ENCODE data around the gene RASL11B. TPM values are rescaled to one million over a fixed set of nuclear protein-coding genes. Genes with fewer than 3 reads are reported as not detected.

Gene RASL11B
- total and polyA plus RNA-seq, 10 of the 15 experiments (the other 5 are each of a cell fraction or from before 2014, with no cell fraction given): 0.06 to 0.45 (median 0.08) TPM; not detected in 5

DNA sequence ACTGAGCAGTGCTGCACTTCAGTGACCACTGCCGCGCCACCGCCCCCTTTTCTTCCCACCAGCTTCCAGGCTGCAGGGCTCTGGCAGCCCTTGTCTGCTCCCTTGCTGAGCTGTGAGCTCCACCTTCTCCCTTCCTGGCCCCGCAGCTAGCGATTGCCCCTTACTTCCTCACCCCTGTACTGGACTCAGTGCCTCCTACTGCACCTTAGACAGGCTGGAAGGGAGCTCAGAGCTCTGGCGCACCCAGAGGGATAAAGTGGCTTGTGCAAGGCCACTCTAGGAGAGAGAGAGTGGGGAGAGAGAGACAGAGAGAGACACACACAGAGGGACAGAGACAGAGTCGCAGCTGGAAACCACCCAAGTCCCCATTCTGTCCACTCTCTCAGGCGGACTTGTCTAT lies 6.0 kb downstream of the RASL11B start:
- Histone ChIP-seq H4K20me1 (ENCODE audit: control insufficient read depth, insufficient read depth) (no peaks in the 10 kb centered on the region), H2AFZ (ENCODE audit: control insufficient read depth, low read depth, low read length) (no peak overlapping the region), H3K9me3 (replicated peaks; ENCODE audit: control insufficient read depth, insufficient read depth, low read length) (no peaks in the 10 kb centered on the region), H3K9ac (ENCODE audit: control insufficient read depth, insufficient read depth, low read length) (no peak overlapping the region), H3K27me3 (replicated peaks in 1 of 2; ENCODE audit: control insufficient read depth in 2 of 2, insufficient read depth in 2 of 2, low read length in 1 of 2) (no peaks in the 10 kb centered on the region), H3K4me1 (ENCODE audit: control insufficient read depth, insufficient read depth, low read length) (no peaks in the 10 kb centered on the region), H3K4me2 (ENCODE audit: control insufficient read depth, insufficient read depth) (no peak overlapping the region), H3K79me2 (ENCODE audit: control insufficient read depth, insufficient read depth, low read length) (no peaks in the 10 kb centered on the region), H3K27ac (ENCODE audit: control insufficient read depth, insufficient read depth) (no peak overlapping the region), H3K4me3 (no peak overlapping the region), H3K36me3 (ENCODE audit: control insufficient read depth in 2 of 2, insufficient read depth in 2 of 2, low read length in 1 of 2) (no peaks in the 10 kb centered on the region)
- no peak for FAIRE-seq
- WGBS (ENCODE audit: insufficient coverage, insufficient replicate concordance, low lambda C conversion rate, missing lambda C conversion rate): 97% methylated on average over 8 of the region's 8 CpGs
- DNase-seq (ENCODE audit: low read depth, low spot score): no peak
- no TSS peak for BruUV-seq (replicated peaks)
- in situ Hi-C loops (cut with MboI) (no loop called here), intact Hi-C loops (cut with micrococcal nuclease; ENCODE audit: unreplicated experiment) (no loop called here)
- RAD21 ChIA-PET (ENCODE audit: unreplicated experiment): no interaction called here
- no peak for ATAC-seq
- SMC1A ChIA-PET (ENCODE audit: uncharacterized antibody, unreplicated experiment): interaction anchor here (1.0 kb wide), 1 partner anchor 15 kb away, joined by 3 read pairs; no protein-coding TSS in a partner anchor
- no peak for TF ChIP-seq TCF12 (IDR thresholded peaks at IDR 0.05; ENCODE audit: low read depth, low read length)
- TF ChIP-seq SP1 (IDR thresholded peaks at IDR 0.05; ENCODE audit: low read depth, low read length): no peak
- no peak for TF ChIP-seq BHLHE40 (IDR thresholded peaks at IDR 0.05; ENCODE audit: borderline replicate concordance in 1 of 2, low read depth in 2 of 2, low read length in 1 of 2)
- no peak for TF ChIP-seq RBBP5 (conservative IDR thresholded peaks at IDR 0.05)
- no peak for TF ChIP-seq SMAD5 (IDR thresholded peaks at IDR 0.05; ENCODE audit: low read depth)
- no peak for TF ChIP-seq SMC3 (IDR thresholded peaks at IDR 0.05; ENCODE audit: borderline replicate concordance, low read length)
- TF ChIP-seq, protein P1, sequence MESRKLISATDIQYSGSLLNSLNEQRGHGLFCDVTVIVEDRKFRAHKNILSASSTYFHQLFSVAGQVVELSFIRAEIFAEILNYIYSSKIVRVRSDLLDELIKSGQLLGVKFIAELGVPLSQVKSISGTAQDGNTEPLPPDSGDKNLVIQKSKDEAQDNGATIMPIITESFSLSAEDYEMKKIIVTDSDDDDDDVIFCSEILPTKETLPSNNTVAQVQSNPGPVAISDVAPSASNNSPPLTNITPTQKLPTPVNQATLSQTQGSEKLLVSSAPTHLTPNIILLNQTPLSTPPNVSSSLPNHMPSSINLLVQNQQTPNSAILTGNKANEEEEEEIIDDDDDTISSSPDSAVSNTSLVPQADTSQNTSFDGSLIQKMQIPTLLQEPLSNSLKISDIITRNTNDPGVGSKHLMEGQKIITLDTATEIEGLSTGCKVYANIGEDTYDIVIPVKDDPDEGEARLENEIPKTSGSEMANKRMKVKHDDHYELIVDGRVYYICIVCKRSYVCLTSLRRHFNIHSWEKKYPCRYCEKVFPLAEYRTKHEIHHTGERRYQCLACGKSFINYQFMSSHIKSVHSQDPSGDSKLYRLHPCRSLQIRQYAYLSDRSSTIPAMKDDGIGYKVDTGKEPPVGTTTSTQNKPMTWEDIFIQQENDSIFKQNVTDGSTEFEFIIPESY (IDR thresholded peaks at IDR 0.05): no peak
- TF ChIP-seq CREB1 (IDR thresholded peaks at IDR 0.05; ENCODE audit: low read depth): no peak
- TF ChIP-seq HCFC1 (IDR thresholded peaks at IDR 0.05; ENCODE audit: low read length): no peak
- no peak for TF ChIP-seq SIX5 (IDR thresholded peaks at IDR 0.05; ENCODE audit: low read depth, low read length, severe bottlenecking)
- no peak for TF ChIP-seq RCOR1 (conservative IDR thresholded peaks at IDR 0.05; ENCODE audit: low read depth, low read length)
- TF ChIP-seq, protein P2, sequence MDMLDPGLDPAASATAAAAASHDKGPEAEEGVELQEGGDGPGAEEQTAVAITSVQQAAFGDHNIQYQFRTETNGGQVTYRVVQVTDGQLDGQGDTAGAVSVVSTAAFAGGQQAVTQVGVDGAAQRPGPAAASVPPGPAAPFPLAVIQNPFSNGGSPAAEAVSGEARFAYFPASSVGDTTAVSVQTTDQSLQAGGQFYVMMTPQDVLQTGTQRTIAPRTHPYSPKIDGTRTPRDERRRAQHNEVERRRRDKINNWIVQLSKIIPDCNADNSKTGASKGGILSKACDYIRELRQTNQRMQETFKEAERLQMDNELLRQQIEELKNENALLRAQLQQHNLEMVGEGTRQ (IDR thresholded peaks at IDR 0.05; ENCODE audit: borderline replicate concordance, low read depth, low read length): no peak
- no peak for TF ChIP-seq WRNIP1 (IDR thresholded peaks at IDR 0.05; ENCODE audit: borderline replicate concordance, low read depth, low read length)
- TF ChIP-seq CBFB (IDR thresholded peaks at IDR 0.05; ENCODE audit: low read depth): no peak
- TF ChIP-seq TCF3 (IDR thresholded peaks at IDR 0.05; ENCODE audit: borderline replicate concordance, insufficient read depth, low read depth, low read length): no peak
- no peak for TF ChIP-seq NR2F1 (conservative IDR thresholded peaks at IDR 0.05)
- TF ChIP-seq SMAD1 (IDR thresholded peaks at IDR 0.05; ENCODE audit: low read depth, partially characterized antibody): no peak
- TF ChIP-seq SREBF1 (IDR thresholded peaks at IDR 0.05; ENCODE audit: low read length): no peak
- POLR2A ChIA-PET: no interaction called here
- CTCF ChIA-PET: interaction anchor here (1.2 kb wide), 1 partner anchor 42 kb away, joined by 3 read pairs; no protein-coding TSS in a partner anchor
